ENCODE data around the gene BRD1. TPM values are rescaled to one million over a fixed set of nuclear protein-coding genes. Genes with fewer than 3 reads are reported as not detected.

Gene BRD1
- total RNA-seq, 1 donor from 2014 or later, result 34.3 TPM

DNA sequence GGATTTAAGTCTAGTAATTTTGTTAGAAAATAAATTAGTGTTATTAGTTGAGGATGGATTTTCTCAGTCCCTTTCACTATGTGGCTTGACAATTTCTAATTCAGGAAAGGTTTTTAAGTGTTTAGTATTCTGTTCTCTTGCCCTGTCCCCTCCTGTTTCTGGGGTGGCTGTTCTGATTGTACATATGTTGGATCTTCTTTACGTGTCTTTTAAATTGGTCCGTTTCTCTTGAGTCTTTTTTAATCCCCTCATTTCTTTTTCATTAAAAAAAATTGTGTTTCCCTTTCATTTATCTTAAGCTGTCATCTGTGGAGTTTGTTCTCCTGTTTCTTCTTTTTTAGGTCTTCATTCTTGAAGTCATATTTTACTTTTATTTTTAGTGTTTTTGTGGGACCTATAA is 38.5 kb upstream of the BRD1 start:
- TF ChIP-seq, protein P1, sequence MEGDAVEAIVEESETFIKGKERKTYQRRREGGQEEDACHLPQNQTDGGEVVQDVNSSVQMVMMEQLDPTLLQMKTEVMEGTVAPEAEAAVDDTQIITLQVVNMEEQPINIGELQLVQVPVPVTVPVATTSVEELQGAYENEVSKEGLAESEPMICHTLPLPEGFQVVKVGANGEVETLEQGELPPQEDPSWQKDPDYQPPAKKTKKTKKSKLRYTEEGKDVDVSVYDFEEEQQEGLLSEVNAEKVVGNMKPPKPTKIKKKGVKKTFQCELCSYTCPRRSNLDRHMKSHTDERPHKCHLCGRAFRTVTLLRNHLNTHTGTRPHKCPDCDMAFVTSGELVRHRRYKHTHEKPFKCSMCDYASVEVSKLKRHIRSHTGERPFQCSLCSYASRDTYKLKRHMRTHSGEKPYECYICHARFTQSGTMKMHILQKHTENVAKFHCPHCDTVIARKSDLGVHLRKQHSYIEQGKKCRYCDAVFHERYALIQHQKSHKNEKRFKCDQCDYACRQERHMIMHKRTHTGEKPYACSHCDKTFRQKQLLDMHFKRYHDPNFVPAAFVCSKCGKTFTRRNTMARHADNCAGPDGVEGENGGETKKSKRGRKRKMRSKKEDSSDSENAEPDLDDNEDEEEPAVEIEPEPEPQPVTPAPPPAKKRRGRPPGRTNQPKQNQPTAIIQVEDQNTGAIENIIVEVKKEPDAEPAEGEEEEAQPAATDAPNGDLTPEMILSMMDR (IDR thresholded peaks at IDR 0.05), result no peak
- Mint-ChIP-seq H3K27ac (ENCODE audit: unreplicated experiment) (no peak overlapping the region), H3K9me3 (ENCODE audit: unreplicated experiment) (peaks cover 37% of the 10 kb centered on the region), H3K27me3 (ENCODE audit: unreplicated experiment) (no peaks in the 10 kb centered on the region), H3K36me3 (ENCODE audit: unreplicated experiment) (peaks cover 43% of the 10 kb centered on the region), H3K4me1 (ENCODE audit: unreplicated experiment) (no peaks in the 10 kb centered on the region), H3K4me3 (ENCODE audit: unreplicated experiment) (no peak overlapping the region)
- DNase-seq (ENCODE audit: extremely low spot score, unreplicated experiment), result no peak

DNA sequence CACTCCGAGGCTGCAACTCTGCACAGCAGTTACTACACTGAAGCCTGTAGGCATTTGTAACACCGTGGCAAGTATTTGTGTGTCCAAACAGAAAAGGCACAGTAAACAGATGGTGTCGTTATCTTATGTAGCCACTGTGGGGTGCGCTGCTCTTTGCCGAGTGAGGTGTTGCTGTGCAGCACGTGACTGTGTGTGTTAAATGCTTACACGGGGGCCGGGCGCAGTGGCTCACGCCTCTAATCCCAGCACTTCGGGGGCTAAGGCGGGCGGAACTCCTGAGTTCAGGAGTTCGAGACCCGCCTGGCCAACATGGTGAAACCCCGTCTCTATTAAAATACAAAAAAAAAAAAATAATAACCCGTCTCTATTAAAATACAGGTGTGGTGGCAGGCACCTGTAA is 37.5 kb upstream of the BRD1 start:
- H3K4me3 Mint-ChIP-seq (ENCODE audit: unreplicated experiment), result no peak overlapping the region
- DNase-seq (ENCODE audit: extremely low spot score, unreplicated experiment), result no peak
- H3K27me3 Mint-ChIP-seq (ENCODE audit: unreplicated experiment), result no peaks in the 10 kb centered on the region
- TF ChIP-seq, protein P1 (IDR thresholded peaks at IDR 0.05), result no peak
- peaks cover 38% of the 10 kb centered on the region for H3K36me3 Mint-ChIP-seq (ENCODE audit: unreplicated experiment)
- H3K9me3 Mint-ChIP-seq (ENCODE audit: unreplicated experiment), result peaks cover 32% of the 10 kb centered on the region
- no peaks in the 10 kb centered on the region for H3K4me1 Mint-ChIP-seq (ENCODE audit: unreplicated experiment)
- H3K27ac Mint-ChIP-seq (ENCODE audit: unreplicated experiment), result no peak overlapping the region

DNA sequence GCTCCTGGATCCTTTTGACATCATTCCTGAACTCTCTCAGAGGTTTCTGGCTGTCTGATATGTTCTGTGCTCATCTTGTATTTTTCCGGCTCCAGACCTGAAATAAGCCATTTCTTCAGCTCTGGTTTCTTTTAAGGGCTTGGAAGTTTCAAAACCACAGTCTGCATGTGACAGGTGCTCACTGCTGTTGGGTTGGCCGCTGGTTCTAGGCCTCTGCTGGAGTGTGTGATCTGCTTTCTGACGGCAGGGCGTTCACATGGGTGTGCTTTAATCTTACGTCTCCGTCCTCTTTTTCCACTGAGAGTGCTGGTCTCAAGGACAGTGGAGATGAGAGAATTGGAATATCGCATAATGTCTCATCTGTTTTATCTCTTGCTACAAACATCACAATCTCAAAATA is 36.3 kb upstream of the BRD1 start:
- peaks cover 28% of the 10 kb centered on the region for H3K36me3 Mint-ChIP-seq (ENCODE audit: unreplicated experiment)
- H3K27me3 Mint-ChIP-seq (ENCODE audit: unreplicated experiment), result no peaks in the 10 kb centered on the region
- DNase-seq (ENCODE audit: extremely low spot score, unreplicated experiment), result no peak
- TF ChIP-seq, protein P1 (IDR thresholded peaks at IDR 0.05), result no peak
- H3K4me1 Mint-ChIP-seq (ENCODE audit: unreplicated experiment), result peaks cover 2% of the 10 kb centered on the region
- H3K4me3 Mint-ChIP-seq (ENCODE audit: unreplicated experiment), result no peak overlapping the region
- H3K9me3 Mint-ChIP-seq (ENCODE audit: unreplicated experiment), result peaks cover 21% of the 10 kb centered on the region
- no peak overlapping the region for H3K27ac Mint-ChIP-seq (ENCODE audit: unreplicated experiment)

DNA sequence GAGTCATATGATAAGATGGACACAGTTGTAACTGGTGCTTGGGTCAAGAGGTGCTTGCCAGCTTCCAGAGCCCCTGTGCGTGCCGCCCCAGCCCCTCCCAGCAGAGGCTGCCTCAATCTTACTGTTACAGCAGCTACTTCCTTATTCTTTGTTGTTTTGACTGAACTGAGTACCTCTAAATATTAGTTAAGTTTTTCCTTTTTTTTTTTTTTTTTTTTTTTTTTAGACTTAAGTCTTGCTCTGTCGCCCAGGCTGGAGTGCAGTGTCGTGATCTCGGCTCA is 34.8 kb upstream of the BRD1 start:
- Mint-ChIP-seq H3K4me3 (ENCODE audit: unreplicated experiment) (no peak overlapping the region), H3K36me3 (ENCODE audit: unreplicated experiment) (peaks cover 18% of the 10 kb centered on the region), H3K27me3 (ENCODE audit: unreplicated experiment) (no peaks in the 10 kb centered on the region), H3K27ac (ENCODE audit: unreplicated experiment) (no peak overlapping the region), H3K9me3 (ENCODE audit: unreplicated experiment) (peaks cover 20% of the 10 kb centered on the region), H3K4me1 (ENCODE audit: unreplicated experiment) (peaks cover 2% of the 10 kb centered on the region)
- DNase-seq (ENCODE audit: extremely low spot score, unreplicated experiment), result no peak
- TF ChIP-seq, protein P1 (IDR thresholded peaks at IDR 0.05), result no peak

DNA sequence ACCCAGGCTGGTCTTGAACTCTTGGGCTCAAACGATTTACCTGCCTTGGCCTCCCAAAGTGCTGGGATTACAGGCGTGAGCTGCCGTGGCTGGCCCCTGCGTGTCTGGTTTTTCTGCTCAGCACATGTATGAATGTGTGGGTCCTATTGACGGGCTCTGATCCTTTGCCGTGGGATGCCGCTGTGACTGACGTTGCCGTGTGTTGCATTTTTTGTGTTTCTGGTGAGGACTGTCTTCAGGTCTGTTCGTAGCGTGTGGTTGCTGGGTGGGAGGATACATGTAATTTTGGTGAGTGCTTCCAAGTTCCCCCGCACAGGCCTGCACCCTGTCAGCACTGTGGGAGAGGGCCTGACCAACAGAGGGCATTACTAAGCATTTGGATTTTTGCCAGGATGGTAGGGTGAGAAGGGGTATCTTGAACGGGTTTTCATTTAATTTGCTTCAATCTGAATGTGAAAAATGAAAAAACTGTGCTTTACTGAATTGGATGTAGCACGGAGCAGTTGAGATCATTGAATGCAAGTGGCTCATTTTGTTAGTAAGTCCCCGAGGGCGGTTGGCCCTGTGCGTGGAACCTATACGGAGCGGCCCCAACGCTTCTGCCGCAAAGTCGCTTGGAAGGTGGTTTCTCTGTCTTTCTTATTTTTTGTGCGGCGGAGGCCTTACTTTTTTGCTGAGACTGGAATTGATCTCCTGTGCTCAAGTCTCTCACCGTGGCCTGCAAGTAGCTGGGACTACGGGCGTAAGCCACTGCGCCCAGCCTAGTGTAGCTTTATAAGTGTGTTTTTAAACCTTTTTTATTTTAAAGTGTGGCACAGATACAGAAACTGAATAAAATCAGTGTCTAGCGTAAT is 34.2 kb upstream of the BRD1 start:
- H3K9me3 Mint-ChIP-seq (ENCODE audit: unreplicated experiment), result peaks cover 14% of the 10 kb centered on the region
- H3K36me3 Mint-ChIP-seq (ENCODE audit: unreplicated experiment), result peaks cover 13% of the 10 kb centered on the region
- no peak overlapping the region for H3K27ac Mint-ChIP-seq (ENCODE audit: unreplicated experiment)
- H3K27me3 Mint-ChIP-seq (ENCODE audit: unreplicated experiment), result no peaks in the 10 kb centered on the region
- no peak overlapping the region for H3K4me3 Mint-ChIP-seq (ENCODE audit: unreplicated experiment)
- no peak for DNase-seq (ENCODE audit: extremely low spot score, unreplicated experiment)
- H3K4me1 Mint-ChIP-seq (ENCODE audit: unreplicated experiment), result peaks cover 2% of the 10 kb centered on the region
- TF ChIP-seq, protein P1 (IDR thresholded peaks at IDR 0.05), result no peak

All from osteocyte (in vitro differentiated cells).